ENCODE results near the gene PRKCA. TPM values are rescaled to one million over a fixed set of nuclear protein-coding genes. Genes with fewer than 3 reads are reported as not detected.
"Not testable (repeated sequence)": the region's sequence is repeated elsewhere in the genome, so short reads cannot be mapped to it uniquely, and the experiment has no call there.

PRKCA gene
- total RNA-seq, 3 donors from 2014 or later (not counting 1 experiment from before 2014, with no cell fraction given), result 19.6 to 29.0 (median 20.4) TPM

GRCh38 chr17:66720027-66720426 is 417.6 kb downstream of the PRKCA start:
- H3K36me3 Mint-ChIP-seq, result no peaks in the 10 kb centered on the region
- peak overlapping the region; percentile 2 for H3K4me3 Mint-ChIP-seq
- Histone ChIP-seq H3K27ac (ENCODE audit: low read length) (no peak overlapping the region), H3K4me1 (ENCODE audit: control insufficient read depth, insufficient read depth, low read length) (peaks cover 13% of the 10 kb centered on the region), H3K4me3 (ENCODE audit: low read length) (no peak overlapping the region), H3K27me3 (ENCODE audit: control insufficient read depth, insufficient read depth, low read length) (no peaks in the 10 kb centered on the region), H3K9me3 (ENCODE audit: control insufficient read depth, insufficient read depth, low read length) (no peaks in the 10 kb centered on the region), H3K36me3 (ENCODE audit: control insufficient read depth, insufficient read depth, low read length) (no peaks in the 10 kb centered on the region)
- H3K9me3 Mint-ChIP-seq, result no peaks in the 10 kb centered on the region
- 82% methylated on average over 13 of the region's 14 CpGs for WGBS (ENCODE audit: insufficient coverage)
- no peak for TF ChIP-seq CTCF (IDR thresholded peaks at IDR 0.05)
- DNase-seq (no peak), ATAC-seq (no peak)
- intact Hi-C loops (cut with micrococcal nuclease), result no loop called here
- peaks cover 3 to 13% of the 10 kb centered on the region in 2 donors for H3K4me1 Mint-ChIP-seq
- no peak overlapping the region for H3K27ac Mint-ChIP-seq
- H3K27me3 Mint-ChIP-seq (ENCODE audit: low read depth in 2 of 2), result no peaks in the 10 kb centered on the region

GRCh38 chr17:66720567-66720966 is 418.2 kb downstream of the PRKCA start:
- 96% methylated on average over 5 of the region's 5 CpGs for WGBS (ENCODE audit: insufficient coverage)
- peaks cover 11% of the 10 kb centered on the region for H3K4me1 ChIP-seq (ENCODE audit: control insufficient read depth, insufficient read depth, low read length)
- no peaks in the 10 kb centered on the region for H3K36me3 ChIP-seq (ENCODE audit: control insufficient read depth, insufficient read depth, low read length)
- peaks cover 8 to 16% of the 10 kb centered on the region in 2 donors for H3K4me1 Mint-ChIP-seq
- H3K9me3 ChIP-seq (ENCODE audit: control insufficient read depth, insufficient read depth, low read length), result no peaks in the 10 kb centered on the region
- no peak for TF ChIP-seq CTCF (IDR thresholded peaks at IDR 0.05)
- H3K4me3 Mint-ChIP-seq, result no peak overlapping the region
- H3K36me3 Mint-ChIP-seq, result no peaks in the 10 kb centered on the region
- no peaks in the 10 kb centered on the region for H3K9me3 Mint-ChIP-seq
- no peaks in the 10 kb centered on the region for H3K27me3 ChIP-seq (ENCODE audit: control insufficient read depth, insufficient read depth, low read length)
- no peak for ATAC-seq
- H3K27ac ChIP-seq (ENCODE audit: low read length), result no peak overlapping the region
- no peak overlapping the region for H3K4me3 ChIP-seq (ENCODE audit: low read length)
- DNase-seq, result no peak
- H3K27me3 Mint-ChIP-seq (ENCODE audit: low read depth in 2 of 2), result no peaks in the 10 kb centered on the region
- intact Hi-C loops (cut with micrococcal nuclease), result no loop called here
- no peak overlapping the region for H3K27ac Mint-ChIP-seq

GRCh38 chr17:66722341-66722740 is 419.9 kb downstream of the PRKCA start:
- 94% methylated on average over 2 of the region's 2 CpGs for WGBS (ENCODE audit: insufficient coverage)
- Histone ChIP-seq H3K36me3 (ENCODE audit: control insufficient read depth, insufficient read depth, low read length) (no peaks in the 10 kb centered on the region), H3K4me1 (ENCODE audit: control insufficient read depth, insufficient read depth, low read length) (peaks cover 13% of the 10 kb centered on the region), H3K4me3 (ENCODE audit: low read length) (no peak overlapping the region), H3K9me3 (ENCODE audit: control insufficient read depth, insufficient read depth, low read length) (no peaks in the 10 kb centered on the region), H3K27ac (ENCODE audit: low read length) (no peak overlapping the region), H3K27me3 (ENCODE audit: control insufficient read depth, insufficient read depth, low read length) (no peaks in the 10 kb centered on the region)
- DNase-seq (no peak), ATAC-seq (no peak)
- intact Hi-C loops (cut with micrococcal nuclease), result no loop called here
- H3K27ac Mint-ChIP-seq, result no peak overlapping the region
- H3K4me3 Mint-ChIP-seq, result no peak overlapping the region
- no peak for TF ChIP-seq CTCF (IDR thresholded peaks at IDR 0.05)
- peaks cover 8 to 12% of the 10 kb centered on the region in 2 donors for H3K4me1 Mint-ChIP-seq
- H3K9me3 Mint-ChIP-seq, result no peaks in the 10 kb centered on the region
- no peaks in the 10 kb centered on the region for H3K36me3 Mint-ChIP-seq
- no peaks in the 10 kb centered on the region for H3K27me3 Mint-ChIP-seq (ENCODE audit: low read depth in 2 of 2)

GRCh38 chr17:66724581-66725341 is 422.3 kb downstream of the PRKCA start:
- no peaks in the 10 kb centered on the region for H3K9me3 ChIP-seq (ENCODE audit: control insufficient read depth, insufficient read depth, low read length)
- no peaks in the 10 kb centered on the region for H3K27me3 ChIP-seq (ENCODE audit: control insufficient read depth, insufficient read depth, low read length)
- DNase-seq (no peak), ATAC-seq (no peak)
- Mint-ChIP-seq H3K27me3 (ENCODE audit: low read depth in 2 of 2) (no peaks in the 10 kb centered on the region), H3K36me3 (no peaks in the 10 kb centered on the region), H3K4me3 (no peak overlapping the region), H3K4me1 (peaks cover 8 to 11% of the 10 kb centered on the region in 2 donors), H3K27ac (peak overlapping the region in 1 of 2 donors; percentile 24), H3K9me3 (no peaks in the 10 kb centered on the region)
- peaks cover 13% of the 10 kb centered on the region for H3K4me1 ChIP-seq (ENCODE audit: control insufficient read depth, insufficient read depth, low read length)
- H3K4me3 ChIP-seq (ENCODE audit: low read length), result no peak overlapping the region
- H3K27ac ChIP-seq (ENCODE audit: low read length), result no peak overlapping the region
- WGBS (ENCODE audit: insufficient coverage), result 96% methylated on average over 5 of the region's 5 CpGs
- no peak for TF ChIP-seq CTCF (IDR thresholded peaks at IDR 0.05)
- no peaks in the 10 kb centered on the region for H3K36me3 ChIP-seq (ENCODE audit: control insufficient read depth, insufficient read depth, low read length)
- intact Hi-C loops (cut with micrococcal nuclease), result no loop called here

GRCh38 chr17:66725438-66725837 is 423.0 kb downstream of the PRKCA start:
- H3K4me3 Mint-ChIP-seq; H3K36me3 Mint-ChIP-seq; intact Hi-C loops (cut with micrococcal nuclease); DNase-seq; H3K9me3 ChIP-seq (ENCODE audit: control insufficient read depth, insufficient read depth, low read length); ATAC-seq; H3K27ac ChIP-seq (ENCODE audit: low read length); H3K4me3 ChIP-seq (ENCODE audit: low read length); H3K36me3 ChIP-seq (ENCODE audit: control insufficient read depth, insufficient read depth, low read length); H3K27me3 Mint-ChIP-seq (ENCODE audit: low read depth in 2 of 2); H3K9me3 Mint-ChIP-seq; H3K27me3 ChIP-seq (ENCODE audit: control insufficient read depth, insufficient read depth, low read length): not testable (repeated sequence)
- 70% methylated on average over 4 of the region's 4 CpGs for WGBS (ENCODE audit: insufficient coverage)
- peaks cover 13% of the 10 kb centered on the region for H3K4me1 ChIP-seq (ENCODE audit: control insufficient read depth, insufficient read depth, low read length)
- H3K27ac Mint-ChIP-seq, result peak overlapping the region in 1 of 2 donors; percentile 24
- H3K4me1 Mint-ChIP-seq, result peaks cover 8 to 12% of the 10 kb centered on the region in 2 donors
